Mesendoderm (in vitro differentiated cells): ENCODE data around the gene IRX2.

Experiments
- DNase-seq: peaks from one replicate; pipeline ENCODE4 v3.0.0; 2013
- H2AK5ac ChIP-seq: 2 replicates; pipeline ENCODE4 v1.6.1; 2013; ENCODE audit warnings: low read length, inconsistent platforms
- H2BK120ac ChIP-seq: 2 replicates; pipeline ENCODE4 v1.6.1; 2013; ENCODE audit warnings: low read depth, mild to moderate bottlenecking, low read length, moderate library complexity, mixed read lengths
- H2BK15ac ChIP-seq: replicated peaks from 2 replicates; pipeline ENCODE4 v1.6.1; 2013; ENCODE audit warnings: low read depth, mild to moderate bottlenecking, moderate library complexity
- H2BK5ac ChIP-seq: 2 replicates; pipeline ENCODE4 v1.6.1; 2013; ENCODE audit warnings: low read length, inconsistent platforms
- H3K18ac ChIP-seq: 2 replicates; pipeline ENCODE4 v1.6.1; 2013; ENCODE audit warnings: mild to moderate bottlenecking, low read length, mixed read lengths
- H3K23ac ChIP-seq: one replicate; pipeline ENCODE4 v1.6.1; 2013; ENCODE audit warnings: low read length
- H3K27ac ChIP-seq: 2 replicates; pipeline ENCODE4 v1.5.1; 2013; ENCODE audit warnings: low read depth, mild to moderate bottlenecking, inconsistent platforms, low read length, moderate library complexity
- H3K27me3 ChIP-seq: 2 replicates; pipeline ENCODE4 v1.6.1; 2013; ENCODE audit warnings: low read length, control low read depth, mild to moderate bottlenecking, inconsistent platforms; ENCODE audit not compliant: insufficient read depth, poor library complexity
- H3K36me3 ChIP-seq: 2 replicates; pipeline ENCODE4 v1.6.1; 2013; ENCODE audit warnings: low read length, inconsistent platforms; ENCODE audit not compliant: control insufficient read depth, insufficient read depth
- H3K4ac ChIP-seq: one replicate; pipeline ENCODE4 v1.6.1; 2013; ENCODE audit warnings: low read depth, mild to moderate bottlenecking, low read length, moderate library complexity
- H3K4me1 ChIP-seq: 2 replicates; pipeline ENCODE4 v1.6.1; 2013; ENCODE audit warnings: low read depth, low read length, inconsistent platforms; ENCODE audit not compliant: control insufficient read depth
- H3K4me2 ChIP-seq: 2 replicates; pipeline ENCODE4 v1.6.1; 2013; ENCODE audit warnings: low read length
- H3K4me3 ChIP-seq: 2 replicates; pipeline ENCODE4 v1.5.1; 2013; ENCODE audit warnings: mild to moderate bottlenecking, low read length
- H3K56ac ChIP-seq: one replicate; pipeline ENCODE4 v1.6.1; 2013; ENCODE audit warnings: low read length
- H3K79me1 ChIP-seq: 2 replicates; pipeline ENCODE4 v1.6.1; 2013; ENCODE audit warnings: low read length, inconsistent platforms
- H3K79me2 ChIP-seq: 2 replicates; pipeline ENCODE4 v1.6.1; 2013; ENCODE audit warnings: mild to moderate bottlenecking, low read length; ENCODE audit not compliant: control insufficient read depth, insufficient read depth
- H3K9ac ChIP-seq: 2 replicates; pipeline ENCODE4 v1.6.1; 2013; ENCODE audit warnings: low read length, inconsistent platforms
- H4K5ac ChIP-seq: one replicate; pipeline ENCODE4 v1.6.1; 2013; ENCODE audit warnings: low read length
- H4K8ac ChIP-seq: one replicate; pipeline ENCODE4 v1.6.1; 2013; ENCODE audit warnings: low read depth, mild to moderate bottlenecking, control low read depth, low read length, moderate library complexity
- WGBS: extraction: QIAGEN DNeasy Blood & Tissue Kit; methylation state at CpG from one replicate; pipeline ENCODE4 v1.1.7; 2013; ENCODE audit warnings: low lambda C conversion rate, missing lambda C conversion rate; ENCODE audit not compliant: insufficient coverage; ENCODE audit errors: extremely low coverage; 5-methylcytosine and 5-hydroxymethylcytosine counted together

Gene IRX2

DNA sequence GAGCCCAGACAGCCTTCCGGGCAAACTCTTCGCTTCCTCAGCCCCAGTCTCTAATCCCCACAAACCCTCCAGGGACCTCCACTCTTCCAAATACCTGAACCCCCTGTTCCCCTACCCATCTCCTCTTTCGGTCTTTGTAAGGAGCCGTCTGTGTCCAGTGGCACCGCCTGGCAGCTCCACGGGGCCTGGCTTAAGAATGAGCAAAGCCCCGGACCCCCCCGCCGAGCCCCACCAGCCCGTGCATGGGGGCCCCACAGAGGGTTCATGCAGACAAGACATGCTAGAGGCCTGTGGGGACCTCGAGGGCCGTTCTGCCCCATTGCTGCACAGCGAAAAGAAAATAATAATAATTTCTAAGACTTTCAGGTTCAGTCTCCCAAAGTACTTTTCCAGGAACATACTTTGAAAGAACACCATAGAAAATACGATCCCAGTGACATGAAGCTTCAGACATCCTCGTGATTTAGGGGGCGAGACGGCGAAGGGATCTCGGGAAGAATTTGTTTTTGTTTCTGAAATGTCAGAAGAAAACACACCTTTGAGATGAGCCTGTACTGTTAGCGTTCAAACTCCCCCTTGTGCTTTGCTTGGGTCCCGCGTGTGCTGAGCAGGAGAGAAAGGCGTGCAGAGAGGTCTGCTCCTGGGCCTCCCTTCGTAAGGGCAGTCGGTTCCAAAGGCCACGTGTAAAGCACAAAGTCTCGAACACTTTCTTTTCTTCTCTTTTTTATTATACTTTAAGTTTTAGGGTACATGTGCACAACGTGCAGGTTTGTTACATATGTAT, 49.2 kb downstream of the IRX2 start:
- Histone ChIP-seq H3K27ac (no peak overlapping the region), H3K4me3 (no peak overlapping the region), H2AK5ac (no peak overlapping the region), H2BK120ac (no peak overlapping the region), H4K5ac (no peak overlapping the region), H3K27me3 (no peaks in the 10 kb centered on the region), H2BK15ac (no peak overlapping the region), H3K4ac (no peak overlapping the region), H3K56ac (no peak overlapping the region), H3K23ac (no peak overlapping the region), H2BK5ac (no peak overlapping the region), H4K8ac (no peak overlapping the region), H3K9ac (no peak overlapping the region), H3K79me2 (no peaks in the 10 kb centered on the region), H3K18ac (no peak overlapping the region), H3K4me2 (no peak overlapping the region), H3K79me1 (no peaks in the 10 kb centered on the region), H3K4me1 (no peaks in the 10 kb centered on the region), H3K36me3 (no peaks in the 10 kb centered on the region)
- DNase-seq = no peak
- no CpG with 5 or more reads among the region's 28 CpGs for WGBS

GRCh38 chr5:2701592-2701991, 49.9 kb downstream of the IRX2 start:
- no peak overlapping the region for H2BK15ac ChIP-seq
- H3K27ac ChIP-seq = no peak overlapping the region
- no peaks in the 10 kb centered on the region for H3K79me2 ChIP-seq
- H3K4me3 ChIP-seq = no peak overlapping the region
- WGBS = no CpG with 5 or more reads among the region's 10 CpGs
- H3K9ac ChIP-seq = no peak overlapping the region
- no peaks in the 10 kb centered on the region for H3K36me3 ChIP-seq
- no peak overlapping the region for H3K56ac ChIP-seq
- H4K8ac ChIP-seq = no peak overlapping the region
- no peaks in the 10 kb centered on the region for H3K27me3 ChIP-seq
- no peak for DNase-seq
- no peak overlapping the region for H2AK5ac ChIP-seq
- no peak overlapping the region for H3K23ac ChIP-seq
- H3K4me2 ChIP-seq = no peak overlapping the region
- H3K4ac ChIP-seq = no peak overlapping the region
- no peaks in the 10 kb centered on the region for H3K4me1 ChIP-seq
- H3K79me1 ChIP-seq = no peaks in the 10 kb centered on the region
- no peak overlapping the region for H4K5ac ChIP-seq
- no peak overlapping the region for H2BK120ac ChIP-seq
- no peak overlapping the region for H3K18ac ChIP-seq
- H2BK5ac ChIP-seq = no peak overlapping the region

DNA sequence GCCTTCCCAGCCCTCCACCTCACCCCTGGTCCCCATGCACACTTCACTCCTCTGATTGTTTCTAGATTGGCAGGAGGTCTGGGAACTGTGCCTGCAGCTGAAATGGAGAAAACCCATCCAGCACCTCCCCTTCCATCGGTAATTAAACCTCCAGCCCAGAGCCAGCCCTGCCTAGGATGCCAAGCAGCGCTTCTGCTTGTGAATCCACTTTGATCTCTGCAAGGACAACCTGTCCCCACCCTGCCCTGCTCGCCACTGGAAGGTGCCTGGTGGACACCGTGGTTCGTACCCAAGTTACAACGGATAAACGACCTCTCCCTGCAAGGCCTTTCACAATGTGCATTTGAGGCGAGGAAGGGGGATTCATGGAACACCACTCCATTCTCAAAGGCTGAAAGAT, 50.6 kb downstream of the IRX2 start:
- Histone ChIP-seq H3K36me3 (no peaks in the 10 kb centered on the region), H3K4me1 (no peaks in the 10 kb centered on the region), H3K27me3 (no peaks in the 10 kb centered on the region), H3K18ac (no peak overlapping the region), H3K23ac (no peak overlapping the region), H3K79me1 (no peaks in the 10 kb centered on the region), H3K4me2 (no peak overlapping the region), H2BK5ac (no peak overlapping the region), H3K56ac (no peak overlapping the region), H2BK120ac (no peak overlapping the region), H2AK5ac (no peak overlapping the region), H3K79me2 (no peaks in the 10 kb centered on the region), H3K9ac (no peak overlapping the region), H4K5ac (no peak overlapping the region), H2BK15ac (no peak overlapping the region), H3K4me3 (no peak overlapping the region), H3K27ac (no peak overlapping the region), H4K8ac (no peak overlapping the region), H3K4ac (no peak overlapping the region)
- no peak for DNase-seq
- WGBS = no CpG with 5 or more reads among the region's 8 CpGs

GRCh38 chr5:2699686-2700085, 51.8 kb downstream of the IRX2 start:
- Histone ChIP-seq H4K8ac (no peak overlapping the region), H3K4me2 (no peak overlapping the region), H2AK5ac (no peak overlapping the region), H4K5ac (no peak overlapping the region), H2BK5ac (no peak overlapping the region), H3K56ac (no peak overlapping the region), H3K79me1 (no peaks in the 10 kb centered on the region), H3K9ac (no peak overlapping the region), H3K79me2 (no peaks in the 10 kb centered on the region), H3K18ac (no peak overlapping the region), H3K36me3 (no peaks in the 10 kb centered on the region), H3K4me3 (no peak overlapping the region), H3K27ac (no peak overlapping the region), H3K23ac (no peak overlapping the region), H3K4ac (no peak overlapping the region), H2BK120ac (no peak overlapping the region), H3K4me1 (no peaks in the 10 kb centered on the region), H3K27me3 (no peaks in the 10 kb centered on the region), H2BK15ac (no peak overlapping the region)
- no peak for DNase-seq
- WGBS = no CpG with 5 or more reads among the region's 17 CpGs

DNA sequence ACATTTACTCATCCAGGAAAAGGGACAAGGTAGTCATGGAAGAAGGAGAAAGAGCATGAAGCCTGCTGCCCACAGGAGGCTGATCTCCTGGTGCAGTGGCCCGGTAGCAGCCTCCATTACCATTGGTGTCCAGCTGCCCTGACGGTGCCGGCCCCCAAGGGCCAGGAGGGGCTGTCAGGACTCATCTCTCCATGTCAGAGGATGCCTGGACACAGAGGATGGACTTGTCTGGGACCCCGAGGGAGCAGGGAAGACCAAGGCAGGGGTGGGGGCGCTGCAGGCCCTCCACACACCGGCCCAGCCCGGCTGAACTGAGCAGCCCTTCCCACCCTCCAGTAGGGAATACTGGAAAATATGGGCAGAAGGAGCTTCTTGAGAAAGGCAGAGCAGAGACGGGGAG, 52.2 kb downstream of the IRX2 start:
- no CpG with 5 or more reads among the region's 8 CpGs for WGBS

DNA sequence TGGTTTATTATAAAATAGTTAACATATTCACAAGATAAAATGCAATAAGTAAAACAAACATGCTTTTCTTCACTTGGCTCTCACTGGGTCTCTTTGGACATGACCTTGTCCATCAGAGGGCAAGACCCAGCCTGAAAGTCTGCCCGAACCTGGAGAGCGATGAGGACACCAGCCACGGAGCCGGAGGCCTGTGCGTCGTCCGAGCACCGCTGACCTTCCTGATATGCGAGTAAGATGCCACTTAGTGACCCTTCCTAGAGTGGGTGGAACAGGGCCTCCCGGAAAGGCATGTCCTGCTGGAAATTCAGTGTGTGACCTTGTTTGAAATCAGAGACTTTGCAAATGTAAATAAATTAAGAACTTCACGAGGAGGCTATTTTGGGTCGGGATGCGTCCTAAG, 52.9 kb downstream of the IRX2 start:
- H3K4me2 ChIP-seq = no peak overlapping the region
- H3K79me2 ChIP-seq = no peaks in the 10 kb centered on the region
- H2BK5ac ChIP-seq = no peak overlapping the region
- H4K8ac ChIP-seq = no peak overlapping the region
- H3K56ac ChIP-seq = no peak overlapping the region
- H4K5ac ChIP-seq = no peak overlapping the region
- H3K27ac ChIP-seq = no peak overlapping the region
- H3K79me1 ChIP-seq = no peaks in the 10 kb centered on the region
- DNase-seq = no peak
- no peaks in the 10 kb centered on the region for H3K4me1 ChIP-seq
- H3K4me3 ChIP-seq = no peak overlapping the region
- no peak overlapping the region for H3K9ac ChIP-seq
- no peaks in the 10 kb centered on the region for H3K27me3 ChIP-seq
- H3K18ac ChIP-seq = no peak overlapping the region
- H2AK5ac ChIP-seq = no peak overlapping the region
- H3K36me3 ChIP-seq = no peaks in the 10 kb centered on the region
- no CpG with 5 or more reads among the region's 13 CpGs for WGBS
- H2BK15ac ChIP-seq = no peak overlapping the region
- no peak overlapping the region for H2BK120ac ChIP-seq
- H3K4ac ChIP-seq = no peak overlapping the region
- no peak overlapping the region for H3K23ac ChIP-seq

More for the DNA sequence above, 52.2 kb downstream of the IRX2 start:
- Histone ChIP-seq H2BK5ac (no peak overlapping the region), H3K4me1 (no peaks in the 10 kb centered on the region), H4K8ac (no peak overlapping the region), H3K79me2 (no peaks in the 10 kb centered on the region), H4K5ac (no peak overlapping the region), H3K36me3 (no peaks in the 10 kb centered on the region), H3K79me1 (no peaks in the 10 kb centered on the region), H3K4me2 (no peak overlapping the region), H3K4ac (no peak overlapping the region), H3K23ac (no peak overlapping the region), H2BK15ac (no peak overlapping the region), H2BK120ac (no peak overlapping the region), H3K4me3 (no peak overlapping the region), H3K27ac (no peak overlapping the region), H2AK5ac (no peak overlapping the region), H3K9ac (no peak overlapping the region), H3K27me3 (no peaks in the 10 kb centered on the region), H3K18ac (no peak overlapping the region), H3K56ac (no peak overlapping the region)
- DNase-seq = no peak
